ENCODE data around the gene TUBB2B.
"Not testable (repeated sequence)": the region's sequence is repeated elsewhere in the genome, so short reads cannot be mapped to it uniquely, and the experiment has no call there.

TUBB2B gene

GRCh38 chr6:3209114-3210023 is 18.1 kb downstream of the TUBB2B start:
- DNase-seq, result peak; percentile 36

GRCh38 chr6:3208775-3209113 is 18.7 kb downstream of the TUBB2B start:
- DNase-seq, result no peak

- no peak for DNase-seq
These were observed 19.2 kb downstream of the TUBB2B start for GRCh38 chr6:3208098-3208774.

- DNase-seq, result no peak
These were observed 21.0 kb downstream of the TUBB2B start for GRCh38 chr6:3206339-3207015.

- DNase-seq, result no peak
These were observed 21.5 kb downstream of the TUBB2B start for GRCh38 chr6:3205913-3206312.

- DNase-seq, result no peak
These were observed 22.5 kb downstream of the TUBB2B start for GRCh38 chr6:3204921-3205320.

- DNase-seq, result no peak
These were observed 24.3 kb downstream of the TUBB2B start for GRCh38 chr6:3202999-3203696.

GRCh38 chr6:3201388-3201787 is 26.1 kb downstream of the TUBB2B start:
- DNase-seq, result no peak

GRCh38 chr6:3200682-3201081 is 26.8 kb downstream of the TUBB2B start:
- DNase-seq, result no peak

GRCh38 chr6:3199382-3199781 is 28.1 kb downstream of the TUBB2B start:
- DNase-seq, result no peak

- not testable (repeated sequence) for DNase-seq
These were observed 29.7 kb downstream of the TUBB2B start for GRCh38 chr6:3197734-3198133.

GRCh38 chr6:3196770-3197169 is 30.7 kb downstream of the TUBB2B start:
- no peak for DNase-seq

- no peak for DNase-seq
These were observed 31.6 kb downstream of the TUBB2B start for GRCh38 chr6:3195695-3196497.

- no peak for DNase-seq
These were observed 32.1 kb downstream of the TUBB2B start for GRCh38 chr6:3195420-3195694.

- no peak for DNase-seq
These were observed 32.7 kb downstream of the TUBB2B start for GRCh38 chr6:3194535-3195419.

GRCh38 chr6:3193102-3193849 is 34.2 kb downstream of the TUBB2B start:
- no peak for DNase-seq

- DNase-seq, result no peak
These were observed 36.7 kb downstream of the TUBB2B start for GRCh38 chr6:3190779-3191178.

GRCh38 chr6:3190056-3190455 is 37.4 kb downstream of the TUBB2B start:
- no peak for DNase-seq

GRCh38 chr6:3189192-3189591 is 38.3 kb downstream of the TUBB2B start:
- not testable (repeated sequence) for DNase-seq

- no peak for DNase-seq
These were observed 39.2 kb downstream of the TUBB2B start for GRCh38 chr6:3188262-3188661.

- DNase-seq, result no peak
These were observed 40.5 kb downstream of the TUBB2B start for GRCh38 chr6:3186974-3187382.

Data from CD4-positive, alpha-beta T cell treated with Interleukin-4 for 4 hours (primary cell).